Measurements from ENCODE around the gene ENOPH1.

The ENOPH1 gene

GRCh38 chr4:82496349-82496748 lies 66.0 kb downstream of the ENOPH1 start:
- H3K27ac ChIP-seq = no peak overlapping the region
- no peak overlapping the region for H3K4me3 ChIP-seq (ENCODE audit: low read depth, low read length)
- H3K36me3 ChIP-seq = no peaks in the 10 kb centered on the region
- TF ChIP-seq CTCF (IDR thresholded peaks at IDR 0.05; ENCODE audit: low read depth, low read length) = no peak
- DNase-seq = no peak
- no peaks in the 10 kb centered on the region for H3K9me3 ChIP-seq (ENCODE audit: severe bottlenecking)
- no peaks in the 10 kb centered on the region for H3K27me3 ChIP-seq (ENCODE audit: insufficient read depth, low read depth, severe bottlenecking)

DNA sequence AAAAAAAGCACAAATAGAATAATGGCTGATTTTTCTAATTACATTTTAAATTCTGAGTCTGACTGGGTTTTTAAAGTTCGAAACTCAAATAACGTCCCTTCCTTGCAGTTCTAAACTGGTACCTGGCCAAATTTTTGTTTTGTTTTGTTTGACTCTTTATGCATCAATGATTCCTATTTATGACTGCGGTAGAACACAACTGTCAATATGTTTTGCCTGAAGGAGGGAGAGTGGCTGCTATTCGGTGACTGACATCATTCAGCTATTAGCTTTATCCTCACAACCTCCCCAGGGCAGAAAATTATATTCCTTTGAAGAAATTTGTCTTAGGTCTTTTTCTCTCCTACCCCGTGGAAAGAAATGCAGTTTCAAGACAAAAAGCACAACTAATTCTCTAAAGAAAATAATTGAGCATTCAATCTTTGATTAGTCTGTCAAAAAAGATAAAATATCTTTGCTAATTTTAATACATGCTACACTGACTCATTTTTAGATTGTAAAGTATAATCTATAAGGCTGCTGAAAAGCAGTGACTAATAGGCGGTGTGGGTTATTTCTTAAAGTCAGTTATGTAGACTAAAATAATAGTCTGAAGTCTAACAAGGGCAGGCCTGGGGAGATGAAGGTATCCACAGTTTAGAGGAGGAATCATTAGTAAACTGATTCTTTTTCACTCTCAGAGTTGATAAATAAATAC lies 69.5 kb downstream of the ENOPH1 start:
- H3K27me3 ChIP-seq (ENCODE audit: insufficient read depth, low read depth, severe bottlenecking) = no peaks in the 10 kb centered on the region
- H3K27ac ChIP-seq = no peak overlapping the region
- no peak overlapping the region for H3K4me3 ChIP-seq (ENCODE audit: low read depth, low read length)
- H3K36me3 ChIP-seq = no peaks in the 10 kb centered on the region
- no peaks in the 10 kb centered on the region for H3K9me3 ChIP-seq (ENCODE audit: severe bottlenecking)
- no peak for TF ChIP-seq CTCF (IDR thresholded peaks at IDR 0.05; ENCODE audit: low read depth, low read length)
- DNase-seq = no peak

DNA sequence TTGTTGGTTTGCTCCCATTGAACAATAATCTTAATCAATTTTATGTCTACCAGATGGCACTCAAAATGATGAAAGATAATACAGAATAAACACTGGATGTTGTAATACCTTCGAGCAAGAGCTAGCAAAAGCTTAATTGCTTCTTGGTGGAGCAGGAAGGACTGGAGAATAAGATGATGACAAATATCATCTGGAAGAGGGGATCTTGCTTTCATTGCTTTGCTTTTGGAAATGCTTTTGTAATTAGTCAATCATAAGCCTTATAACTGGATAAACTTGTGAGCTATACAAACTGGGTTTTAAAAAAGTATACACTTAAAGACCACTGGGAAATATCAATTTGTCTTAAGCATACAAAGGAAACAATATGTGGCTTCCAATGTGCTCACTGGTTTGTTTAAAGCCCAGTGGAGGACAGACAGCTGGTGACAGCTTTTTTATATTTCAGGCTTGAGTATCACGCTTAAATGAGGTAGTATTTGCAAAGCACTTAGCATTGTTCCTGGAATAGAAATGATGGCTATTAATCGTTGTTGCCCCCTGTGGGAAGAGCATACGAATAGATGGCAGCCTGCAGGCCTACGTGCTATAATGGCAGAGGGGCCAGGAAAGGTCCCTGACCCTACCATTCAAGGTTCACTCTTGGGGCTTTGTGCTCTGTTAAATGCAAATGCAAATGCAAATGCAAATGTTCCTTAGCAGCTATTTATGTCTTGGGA lies 70.2 kb downstream of the ENOPH1 start:
- Histone ChIP-seq H3K36me3 (no peaks in the 10 kb centered on the region), H3K9me3 (ENCODE audit: severe bottlenecking) (no peaks in the 10 kb centered on the region), H3K27me3 (ENCODE audit: insufficient read depth, low read depth, severe bottlenecking) (no peaks in the 10 kb centered on the region), H3K4me3 (ENCODE audit: low read depth, low read length) (no peak overlapping the region), H3K27ac (no peak overlapping the region)
- no peak for TF ChIP-seq CTCF (IDR thresholded peaks at IDR 0.05; ENCODE audit: low read depth, low read length)
- DNase-seq = no peak

DNA sequence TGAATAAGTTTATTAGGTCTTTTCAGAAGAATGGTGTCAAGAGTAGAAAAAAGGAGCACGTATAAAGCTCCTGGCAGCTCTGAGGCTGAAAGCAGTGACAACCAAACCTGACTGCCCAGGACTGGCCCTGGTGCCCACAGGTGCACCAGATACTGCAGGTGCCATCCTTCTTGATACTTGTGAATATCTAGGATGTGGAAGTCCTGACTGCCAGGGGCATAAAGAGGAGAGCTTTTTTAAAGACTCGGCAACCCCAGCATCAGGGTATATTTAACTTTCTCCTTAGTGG lies 70.7 kb downstream of the ENOPH1 start:
- Histone ChIP-seq H3K27me3 (ENCODE audit: insufficient read depth, low read depth, severe bottlenecking) (no peaks in the 10 kb centered on the region), H3K4me3 (ENCODE audit: low read depth, low read length) (no peak overlapping the region), H3K36me3 (no peaks in the 10 kb centered on the region), H3K27ac (no peak overlapping the region), H3K9me3 (ENCODE audit: severe bottlenecking) (no peaks in the 10 kb centered on the region)
- TF ChIP-seq CTCF (IDR thresholded peaks at IDR 0.05; ENCODE audit: low read depth, low read length) = no peak
- no peak for DNase-seq

DNA sequence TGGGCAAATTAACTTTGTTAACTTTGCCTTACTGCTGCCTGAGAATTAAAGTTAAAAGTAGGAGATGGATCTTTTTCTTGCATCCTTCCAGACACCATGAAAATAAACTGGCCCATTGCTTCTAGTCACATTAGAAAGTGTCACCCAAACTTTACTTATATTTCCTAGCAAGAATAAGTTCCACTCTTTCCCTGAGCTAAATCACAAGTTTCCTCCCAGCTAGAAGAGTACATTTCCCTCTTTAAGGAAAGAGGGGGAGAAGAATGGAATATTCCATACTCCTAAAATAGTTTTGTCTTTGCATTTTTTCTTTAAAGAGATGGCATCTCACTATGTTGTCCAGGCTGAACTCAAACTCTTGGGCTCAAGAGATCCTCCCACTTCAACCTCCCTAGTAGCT lies 77.6 kb downstream of the ENOPH1 start:
- Histone ChIP-seq H3K9me3 (ENCODE audit: severe bottlenecking) (no peaks in the 10 kb centered on the region), H3K36me3 (no peaks in the 10 kb centered on the region), H3K4me3 (ENCODE audit: low read depth, low read length) (no peak overlapping the region), H3K27me3 (ENCODE audit: insufficient read depth, low read depth, severe bottlenecking) (no peaks in the 10 kb centered on the region), H3K27ac (no peak overlapping the region)
- no peak for DNase-seq
- TF ChIP-seq CTCF (IDR thresholded peaks at IDR 0.05; ENCODE audit: low read depth, low read length) = no peak

Data from WERI-Rb-1 (cell line).